ENCODE measurements around the gene KCNH3.

KCNH3 gene

DNA sequence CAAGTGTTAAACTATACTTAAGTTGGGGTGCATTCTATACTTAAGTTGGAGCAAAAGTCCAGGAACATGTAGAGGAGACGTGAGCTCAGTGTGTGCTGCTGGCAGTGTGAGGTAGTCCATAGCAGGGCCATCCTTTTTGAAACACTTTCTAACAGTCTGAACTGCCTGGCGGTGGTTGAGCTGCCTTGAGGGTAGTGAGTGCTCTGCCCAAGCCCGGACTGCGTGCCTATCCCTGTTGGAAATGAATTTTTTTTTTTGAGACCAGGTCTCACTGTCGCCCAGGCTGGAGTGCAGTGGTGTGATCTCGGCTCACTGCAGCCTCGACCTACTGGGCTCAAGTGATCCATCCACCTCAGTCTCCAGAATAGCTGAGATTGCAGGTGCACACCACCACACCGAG lies 14.1 kb downstream of the KCNH3 start:
- TF ChIP-seq, protein P1, sequence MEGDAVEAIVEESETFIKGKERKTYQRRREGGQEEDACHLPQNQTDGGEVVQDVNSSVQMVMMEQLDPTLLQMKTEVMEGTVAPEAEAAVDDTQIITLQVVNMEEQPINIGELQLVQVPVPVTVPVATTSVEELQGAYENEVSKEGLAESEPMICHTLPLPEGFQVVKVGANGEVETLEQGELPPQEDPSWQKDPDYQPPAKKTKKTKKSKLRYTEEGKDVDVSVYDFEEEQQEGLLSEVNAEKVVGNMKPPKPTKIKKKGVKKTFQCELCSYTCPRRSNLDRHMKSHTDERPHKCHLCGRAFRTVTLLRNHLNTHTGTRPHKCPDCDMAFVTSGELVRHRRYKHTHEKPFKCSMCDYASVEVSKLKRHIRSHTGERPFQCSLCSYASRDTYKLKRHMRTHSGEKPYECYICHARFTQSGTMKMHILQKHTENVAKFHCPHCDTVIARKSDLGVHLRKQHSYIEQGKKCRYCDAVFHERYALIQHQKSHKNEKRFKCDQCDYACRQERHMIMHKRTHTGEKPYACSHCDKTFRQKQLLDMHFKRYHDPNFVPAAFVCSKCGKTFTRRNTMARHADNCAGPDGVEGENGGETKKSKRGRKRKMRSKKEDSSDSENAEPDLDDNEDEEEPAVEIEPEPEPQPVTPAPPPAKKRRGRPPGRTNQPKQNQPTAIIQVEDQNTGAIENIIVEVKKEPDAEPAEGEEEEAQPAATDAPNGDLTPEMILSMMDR (IDR thresholded peaks at IDR 0.05; ENCODE audit: control extremely low read depth, extremely low read depth, low read depth, missing control alignments): no peak
- no peak for DNase-seq (ENCODE audit: extremely low spot score)
- CTCF ChIA-PET: interaction anchor here (0.7 to 5.4 kb wide), 14 partner anchors 9 to 205 kb away, joined by 3 to 51 read pairs (median 6); partner anchors contain the start of gene PRPF40B
- POLR2A ChIA-PET: no interaction called here

GRCh38 chr12:49553512-49554088 lies 14.8 kb downstream of the KCNH3 start:
- TF ChIP-seq, protein P1 (IDR thresholded peaks at IDR 0.05; ENCODE audit: control extremely low read depth, extremely low read depth, low read depth, missing control alignments): peak; percentile 56
- peak; percentile 67 for DNase-seq (ENCODE audit: extremely low spot score)
- CTCF ChIA-PET: interaction anchor here (0.6 to 5.4 kb wide), 22 partner anchors 9 to 533 kb away, joined by 3 to 51 read pairs (median 4); partner anchors contain the start of genes MCRS1, PRPF40B and SPATS2
- POLR2A ChIA-PET: no interaction called here

DNA sequence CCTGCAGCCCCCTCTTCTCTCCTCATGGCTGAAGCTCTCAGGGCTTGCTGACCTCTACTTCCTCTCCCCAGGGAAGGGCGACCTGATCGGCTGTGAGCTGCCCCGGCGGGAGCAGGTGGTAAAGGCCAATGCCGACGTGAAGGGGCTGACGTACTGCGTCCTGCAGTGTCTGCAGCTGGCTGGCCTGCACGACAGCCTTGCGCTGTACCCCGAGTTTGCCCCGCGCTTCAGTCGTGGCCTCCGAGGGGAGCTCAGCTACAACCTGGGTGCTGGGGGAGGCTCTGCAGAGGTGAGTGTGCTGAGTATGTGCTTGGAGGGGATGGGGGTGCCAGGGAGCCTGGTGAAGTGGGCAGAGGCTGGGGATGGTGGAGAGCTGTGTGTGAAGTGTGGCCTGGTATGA lies 15.4 kb downstream of the KCNH3 start:
- ChIA-PET POLR2A (interaction anchor here (0.6 kb wide), 1 partner anchor 560 kb away, joined by 5 read pairs; no protein-coding TSS in a partner anchor), CTCF (interaction anchor here (0.6 to 5.4 kb wide), 19 partner anchors 8 to 534 kb away, joined by 3 to 51 read pairs (median 4); partner anchors contain the start of genes MCRS1, PRPF40B and SPATS2)
- TF ChIP-seq, protein P1 (IDR thresholded peaks at IDR 0.05; ENCODE audit: control extremely low read depth, extremely low read depth, low read depth, missing control alignments): no peak
- DNase-seq (ENCODE audit: extremely low spot score): no peak

- ChIA-PET POLR2A (interaction anchor here (0.7 kb wide), 1 partner anchor 462 kb away, joined by 4 read pairs; no protein-coding TSS in a partner anchor), CTCF (interaction anchor here (1.1 to 5.4 kb wide), 6 partner anchors 16 to 224 kb away, joined by 3 to 51 read pairs (median 5); no protein-coding TSS in a partner anchor)
- no peak for DNase-seq (ENCODE audit: extremely low spot score)
- TF ChIP-seq, protein P1 (IDR thresholded peaks at IDR 0.05; ENCODE audit: control extremely low read depth, extremely low read depth, low read depth, missing control alignments): no peak
Observed at GRCh38 chr12:49555631-49556390, 17.0 kb downstream of the KCNH3 start.

DNA sequence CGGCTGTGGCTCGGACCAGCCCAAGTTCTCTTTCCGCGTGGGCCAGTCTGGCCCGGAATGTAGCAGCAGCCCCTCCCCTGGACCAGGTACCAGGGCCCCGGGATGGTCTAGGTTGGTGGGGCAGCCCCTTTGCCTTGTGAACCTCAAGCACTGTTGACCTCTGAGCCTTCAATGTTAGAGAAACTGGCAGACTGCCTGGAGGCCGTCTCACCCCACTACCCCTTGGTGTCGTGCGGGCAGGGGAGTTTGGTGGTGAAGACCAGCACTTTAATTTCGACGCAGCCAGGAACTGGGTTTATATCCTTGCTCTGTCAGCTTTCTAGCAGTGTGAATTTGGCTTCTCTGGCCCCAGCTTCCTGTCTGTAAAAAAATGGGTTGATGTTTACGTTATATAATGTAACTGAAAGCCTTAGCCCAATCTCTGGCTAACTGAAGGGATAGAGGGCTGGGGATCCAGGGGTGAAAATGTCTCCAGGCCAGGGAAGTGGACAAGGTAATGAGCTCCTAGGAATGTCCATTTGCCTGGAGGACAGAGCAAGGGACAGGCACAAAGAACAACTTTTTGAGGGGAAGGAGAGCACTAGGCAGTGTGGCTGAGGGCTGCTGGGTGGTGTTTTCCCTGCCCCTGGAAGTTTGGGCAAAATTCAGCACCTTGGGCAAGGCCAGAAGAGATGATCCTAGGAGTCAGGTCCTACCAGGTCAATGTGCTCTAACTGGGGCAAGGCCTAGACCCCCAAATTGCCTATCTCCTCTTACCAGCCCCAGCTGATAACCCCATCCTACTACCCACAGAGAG lies 17.8 kb downstream of the KCNH3 start:
- no peak for DNase-seq (ENCODE audit: extremely low spot score)
- ChIA-PET CTCF (interaction anchor here (1.2 to 5.4 kb wide), 4 partner anchors 17 to 199 kb away, joined by 3 to 51 read pairs (median 8); no protein-coding TSS in a partner anchor), POLR2A (interaction anchor here (0.6 to 1.2 kb wide), 2 partner anchors 10 to 359 kb away, joined by 4 to 5 read pairs; no protein-coding TSS in a partner anchor)
- TF ChIP-seq, protein P1 (IDR thresholded peaks at IDR 0.05; ENCODE audit: control extremely low read depth, extremely low read depth, low read depth, missing control alignments): no peak

Data from GM10248 (cell line).